ENCODE results near the gene ZNF568.

The ZNF568 gene

DNA sequence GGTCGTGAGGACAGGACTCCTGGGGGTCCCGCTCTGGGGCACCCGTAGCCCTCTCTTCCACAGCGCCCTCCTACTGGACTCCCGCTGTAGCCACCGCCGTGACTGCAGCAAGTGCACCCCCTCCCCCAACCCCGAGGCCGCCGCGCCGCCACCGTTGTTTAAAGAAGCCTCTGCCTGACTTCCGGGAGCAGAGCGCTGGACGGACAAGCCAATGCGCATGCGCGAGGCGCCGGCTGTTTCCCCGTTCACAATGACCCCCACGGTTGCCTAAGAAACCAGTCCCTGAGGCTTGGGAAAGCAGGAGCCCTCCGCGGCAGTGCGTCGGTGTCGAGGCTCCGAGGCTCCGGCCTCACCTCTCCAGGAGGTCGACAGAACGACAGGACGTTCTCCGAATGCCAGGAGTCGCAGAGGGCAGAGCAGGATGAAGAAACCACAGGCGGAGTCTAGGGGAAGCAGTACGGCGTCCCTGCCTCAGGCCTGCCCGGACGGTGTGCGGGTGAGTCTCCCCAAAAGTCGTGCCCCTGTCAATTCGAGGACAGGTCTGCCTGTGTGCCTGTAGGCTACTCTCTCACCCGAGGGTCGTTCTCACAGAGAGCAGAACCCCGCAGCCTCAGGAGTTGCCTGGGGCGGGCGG is 91.6 kb downstream of the ZNF568 start:
- DNase-seq, result no peak

DNA sequence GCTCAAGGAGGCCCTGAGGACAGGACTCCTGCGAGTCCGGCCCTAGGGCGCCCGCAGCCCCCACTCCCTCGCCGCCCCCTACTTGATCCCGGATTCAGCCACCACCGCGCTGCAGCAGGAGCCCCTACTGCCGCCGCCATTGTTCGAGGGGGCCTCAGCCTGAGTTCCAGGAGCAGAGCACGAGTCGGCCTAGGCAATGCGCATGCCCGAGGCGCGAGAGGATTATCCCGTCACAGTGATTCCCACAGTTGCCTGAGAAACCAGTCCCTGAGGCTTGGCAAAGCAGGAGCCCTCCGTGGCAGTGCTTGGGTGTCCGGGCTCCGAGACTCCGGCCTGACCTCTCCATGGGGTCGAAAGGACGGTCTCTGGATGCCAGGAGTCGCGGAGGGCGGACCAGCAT is 93.7 kb downstream of the ZNF568 start:
- no peak for DNase-seq

DNA sequence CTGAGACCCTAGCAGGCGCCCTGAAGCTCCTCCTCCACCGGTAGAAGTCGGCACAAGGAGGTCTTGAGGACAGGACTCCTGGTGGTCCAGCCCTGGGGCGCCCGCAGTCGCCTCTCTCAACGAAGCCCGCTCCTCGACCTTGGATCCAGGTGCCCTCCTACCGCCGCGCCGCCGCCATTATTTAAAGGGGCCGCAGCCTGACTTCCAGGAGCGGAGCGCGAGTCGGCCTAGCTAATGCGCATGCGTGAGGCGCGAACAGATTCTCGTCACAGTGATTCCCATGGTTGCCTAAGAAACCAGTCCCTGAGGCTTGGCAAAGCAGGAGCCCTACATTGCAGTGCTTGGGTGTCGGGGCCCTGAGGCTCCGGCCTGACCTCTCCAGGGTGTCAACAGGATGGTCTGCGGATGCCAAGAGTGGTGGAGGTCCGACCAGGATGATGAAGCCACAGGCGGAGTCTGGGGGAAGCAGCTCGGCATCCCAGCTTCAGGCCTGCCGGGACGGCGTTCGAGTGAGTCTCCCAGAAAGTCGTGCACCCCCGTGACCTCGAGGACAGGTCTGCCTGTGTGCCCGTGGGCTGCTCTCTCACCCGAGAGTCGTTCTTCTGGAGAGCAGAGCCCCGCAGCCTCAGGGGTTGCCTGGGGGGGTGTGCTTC is 96.1 kb downstream of the ZNF568 start:
- no peak for DNase-seq

DNA sequence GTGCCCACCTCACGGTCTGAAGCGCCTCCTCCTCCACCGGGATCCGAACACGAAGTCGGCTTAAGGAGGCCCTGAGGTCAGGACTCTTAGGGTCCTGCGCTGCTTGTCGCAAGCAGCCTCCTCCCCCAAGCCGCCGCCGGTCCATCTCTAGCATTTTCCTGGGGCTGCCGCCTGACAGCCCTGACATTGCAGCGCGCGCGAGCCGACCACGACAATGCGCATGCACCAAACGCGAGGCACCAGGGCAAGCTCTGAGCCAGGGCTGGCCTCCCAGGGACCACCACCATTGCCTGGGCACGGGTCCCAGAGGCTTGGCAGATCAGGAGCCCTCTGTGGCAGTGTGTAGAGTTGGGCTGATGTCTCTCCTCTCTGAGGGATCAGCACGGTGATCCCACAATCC is 98.3 kb downstream of the ZNF568 start:
- DNase-seq, result no peak

DNA sequence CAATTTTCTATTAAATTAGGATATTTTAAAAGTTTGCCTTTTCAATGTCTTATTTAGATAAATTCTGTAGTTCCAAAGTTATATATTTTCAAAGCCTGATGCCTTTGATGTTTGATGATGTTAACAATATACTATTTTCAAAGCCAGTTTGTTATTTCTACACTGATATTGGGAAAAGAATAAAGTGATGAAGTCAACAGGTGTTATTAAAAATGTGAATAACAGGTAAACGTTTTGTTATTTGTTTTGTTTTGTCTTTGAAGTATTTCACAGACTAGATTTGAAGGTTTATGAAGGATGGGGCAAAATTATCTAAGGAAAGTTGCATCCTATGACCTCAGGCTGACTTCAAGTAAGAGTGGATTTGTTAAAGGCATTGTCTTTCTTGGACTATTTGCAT is 129.0 kb downstream of the ZNF568 start:
- DNase-seq, result no peak
